H9 (cell line): ENCODE results near the gene JMJD1C. TPM values are rescaled to one million over a fixed set of nuclear protein-coding genes. Genes with fewer than 3 reads are reported as not detected.
"Not testable (repeated sequence)": the region's sequence is repeated elsewhere in the genome, so short reads cannot be mapped to it uniquely, and the experiment has no call there.

ENCODE experiments used
- DNase-seq: peaks from one replicate; pipeline ENCODE4 v3.0.0-alpha.2; 2017
- H2AFZ ChIP-seq: one replicate; pipeline ENCODE4 v1.6.1; 2013; ENCODE audit warnings: mild to moderate bottlenecking, low read length, control low read depth, moderate library complexity
- H2AK5ac ChIP-seq: 2 replicates; pipeline ENCODE4 v1.6.1; 2013; ENCODE audit warnings: low read length, control low read depth, mixed read lengths; ENCODE audit not compliant: insufficient read length
- H2BK120ac ChIP-seq: one replicate; pipeline ENCODE4 v1.6.1; 2013; ENCODE audit warnings: low read depth, mild to moderate bottlenecking, low read length, control low read depth, inconsistent platforms; ENCODE audit not compliant: poor library complexity, severe bottlenecking
- H2BK12ac ChIP-seq: 2 replicates; pipeline ENCODE4 v1.6.1; 2013; ENCODE audit warnings: low read length, control low read depth, mixed read lengths, low read depth; ENCODE audit not compliant: insufficient read length
- H2BK15ac ChIP-seq: 2 replicates; pipeline ENCODE4 v1.6.1; 2013; ENCODE audit warnings: low read depth, low read length, control low read depth
- H2BK20ac ChIP-seq: one replicate; pipeline ENCODE4 v1.6.1; 2013; ENCODE audit warnings: low read depth, mild to moderate bottlenecking, low read length, control low read depth, inconsistent platforms; ENCODE audit not compliant: poor library complexity, severe bottlenecking
- H2BK5ac ChIP-seq: 2 replicates; pipeline ENCODE4 v1.6.1; 2013; ENCODE audit warnings: low read length, control low read depth, mixed read lengths; ENCODE audit not compliant: insufficient read length
- H3K14ac ChIP-seq: 2 replicates; pipeline ENCODE4 v1.6.1; 2013; ENCODE audit warnings: low read length, control low read depth; ENCODE audit not compliant: insufficient read depth
- H3K18ac ChIP-seq: 2 replicates; pipeline ENCODE4 v1.6.1; 2013; ENCODE audit warnings: low read depth, mild to moderate bottlenecking, mixed read lengths, low read length, control low read depth; ENCODE audit not compliant: insufficient read length
- H3K23ac ChIP-seq: 2 replicates; pipeline ENCODE4 v1.6.1; 2013; ENCODE audit warnings: low read length, control low read depth, mixed read lengths, low read depth; ENCODE audit not compliant: insufficient read length
- H3K23me2 ChIP-seq: 2 replicates; pipeline ENCODE4 v1.6.1; 2013; ENCODE audit warnings: low read depth, mild to moderate bottlenecking, mixed read lengths, low read length, control low read depth; ENCODE audit not compliant: insufficient read length, poor library complexity, severe bottlenecking
- H3K27ac ChIP-seq: 2 replicates; pipeline ENCODE4 v1.5.1; 2013; ENCODE audit warnings: low read length, control low read depth, mixed read lengths, low read depth; ENCODE audit not compliant: insufficient read length
- H3K27me3 ChIP-seq: 2 replicates; pipeline ENCODE4 v1.6.1; 2013; ENCODE audit warnings: low read length, control low read depth, inconsistent platforms; ENCODE audit not compliant: insufficient read depth
- H3K4ac ChIP-seq: 2 replicates; pipeline ENCODE4 v1.6.1; 2013; ENCODE audit warnings: low read depth, mild to moderate bottlenecking, control low read depth, inconsistent platforms, low read length, moderate library complexity
- H3K4me1 ChIP-seq: 2 replicates; pipeline ENCODE4 v1.6.1; 2013; ENCODE audit warnings: low read length, control low read depth, inconsistent platforms; ENCODE audit not compliant: insufficient read depth
- H3K4me2 ChIP-seq: 2 replicates; pipeline ENCODE4 v1.6.1; 2013; ENCODE audit warnings: low read length, control low read depth, mixed read lengths; ENCODE audit not compliant: insufficient read length, insufficient read depth
- H3K56ac ChIP-seq: 2 replicates; pipeline ENCODE4 v1.6.1; 2013; ENCODE audit warnings: low read depth, mild to moderate bottlenecking, mixed read lengths, low read length, control low read depth; ENCODE audit not compliant: insufficient read length
- H3K79me1 ChIP-seq: 2 replicates; pipeline ENCODE4 v1.6.1; 2013; ENCODE audit warnings: low read depth, mild to moderate bottlenecking, moderate library complexity, low read length, control low read depth, inconsistent platforms; ENCODE audit not compliant: insufficient read depth, poor library complexity, severe bottlenecking
- H3K79me2 ChIP-seq: 2 replicates; pipeline ENCODE4 v1.6.1; 2013; ENCODE audit warnings: low read length, control low read depth, inconsistent platforms; ENCODE audit not compliant: insufficient read depth
- H3K9ac ChIP-seq: 2 replicates; pipeline ENCODE4 v1.6.1; 2013; ENCODE audit warnings: low read length, control low read depth, mixed read lengths; ENCODE audit not compliant: insufficient read length; ENCODE audit errors: extremely low read depth
- H3K9me3 ChIP-seq: one replicate; pipeline ENCODE4 v1.6.1; 2013; ENCODE audit warnings: low read depth, low read length, inconsistent platforms; ENCODE audit not compliant: control insufficient read depth
- H3T11ph ChIP-seq: one replicate; pipeline ENCODE4 v1.6.1; 2013; ENCODE audit warnings: mild to moderate bottlenecking, low read length, control low read depth, inconsistent platforms
- H4K20me1 ChIP-seq: one replicate; pipeline ENCODE4 v1.6.1; 2013; ENCODE audit not compliant: control insufficient read depth, insufficient read length, insufficient read depth
- H4K5ac ChIP-seq: 2 replicates; pipeline ENCODE4 v1.6.1; 2013; ENCODE audit warnings: low read depth, mild to moderate bottlenecking, mixed read lengths, low read length, control low read depth; ENCODE audit not compliant: insufficient read length
- H4K8ac ChIP-seq: replicated peaks from 2 replicates; pipeline ENCODE4 v1.6.1; 2013; ENCODE audit warnings: low read length, control low read depth, mixed read lengths, low read depth; ENCODE audit not compliant: insufficient read length
- H4K91ac ChIP-seq: 2 replicates; pipeline ENCODE4 v1.6.1; 2013; ENCODE audit warnings: low read depth, mild to moderate bottlenecking, moderate library complexity, mixed read lengths, low read length, control low read depth; ENCODE audit not compliant: insufficient read length
- H3K27ac Mint-ChIP-seq, 3 experiments: 2 replicates in 2 of 3; 3 replicates in 1 of 3; pipeline ENCODE4 v1.8.0; 2020 to 2021; ENCODE audit warnings: mixed read lengths in 3 of 3, mild to moderate bottlenecking in 1 of 3, moderate library complexity in 1 of 3
- H3K27me3 Mint-ChIP-seq: 2 replicates; pipeline ENCODE4 v1.8.0; 2021; ENCODE audit warnings: low read depth, mild to moderate bottlenecking, moderate library complexity, mixed read lengths
- H3K36me3 Mint-ChIP-seq, 3 experiments: 2 replicates in 2 of 3; 3 replicates in 1 of 3; pipeline ENCODE4 v1.8.0; 2020 to 2021; ENCODE audit warnings: low read depth in 3 of 3, mixed read lengths in 3 of 3; ENCODE audit not compliant: insufficient read depth in 1 of 3
- H3K4me1 Mint-ChIP-seq, 2 experiments: 2 replicates each; pipeline ENCODE4 v1.8.0; 2020; ENCODE audit warnings: mixed read lengths in 2 of 2
- H3K4me3 Mint-ChIP-seq, 2 experiments: 2 replicates in 1 of 2; 3 replicates in 1 of 2; pipeline ENCODE4 v1.8.0; 2020 to 2021; ENCODE audit warnings: mild to moderate bottlenecking in 2 of 2, mixed read lengths in 2 of 2, moderate library complexity in 1 of 2
- H3K9me3 Mint-ChIP-seq, 2 experiments: 2 replicates in 1 of 2; 3 replicates in 1 of 2; pipeline ENCODE4 v1.8.0; 2020; ENCODE audit warnings: mild to moderate bottlenecking in 2 of 2, mixed read lengths in 2 of 2, moderate library complexity in 1 of 2
- WGBS: extraction: QIAGEN DNeasy Blood & Tissue Kit; methylation state at CpG from one replicate; pipeline ENCODE4 v1.1.7; 2013; ENCODE audit warnings: missing lambda C conversion rate, low lambda C conversion rate, mixed read lengths; ENCODE audit not compliant: insufficient read length; ENCODE audit errors: extremely low coverage; 5-methylcytosine and 5-hydroxymethylcytosine counted together
- total RNA-seq: library from RNA; stranded (reverse); gene quantifications from 2 replicates; pipeline ENCODE4 v1.2.1, GENCODE V29; 2021
- TF ChIP-seq, protein P1 (sequence below): fragments of 200-600 bp; sonication (generic); conservative IDR thresholded peaks from 3 replicates; pipeline ENCODE4 v1.8.0; 2021; ENCODE audit warnings: antibody characterized with exemption, mild to moderate bottlenecking

The JMJD1C gene
- total RNA-seq, 1 experiment from 2014 or later = 200 TPM

DNA sequence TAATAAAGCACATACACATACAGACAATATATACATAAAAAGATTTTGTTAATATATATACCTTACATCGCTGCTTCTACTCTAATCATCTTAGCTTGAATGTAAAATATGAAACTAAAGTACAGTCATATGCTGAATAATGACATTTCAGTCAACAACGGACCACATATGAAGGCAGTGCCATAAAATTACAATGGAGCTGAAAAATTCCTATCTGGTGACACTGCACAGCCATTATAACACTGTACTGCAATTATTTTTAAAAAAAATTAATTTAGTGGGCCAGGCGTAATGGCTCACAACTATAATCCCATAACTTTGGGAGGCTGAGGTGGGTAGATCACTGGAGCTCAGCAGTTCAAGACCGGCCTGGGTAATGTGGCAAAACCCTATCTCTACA, 122.3 kb downstream of the JMJD1C start:
- H4K20me1 ChIP-seq = no peaks in the 10 kb centered on the region
- no peak overlapping the region for H3K4ac ChIP-seq
- no peaks in the 10 kb centered on the region for H3K9me3 ChIP-seq
- no peak overlapping the region for H2BK120ac ChIP-seq
- H4K91ac ChIP-seq = no peak overlapping the region
- no peak overlapping the region for H4K5ac ChIP-seq
- peaks cover 2% of the 10 kb centered on the region for H3K79me1 ChIP-seq
- no peaks in the 10 kb centered on the region for H3K23me2 ChIP-seq
- no peak overlapping the region for H3K18ac ChIP-seq
- Mint-ChIP-seq H3K4me3 (no peak overlapping the region), H3K4me1 (no peaks in the 10 kb centered on the region), H3K36me3 (no peaks in the 10 kb centered on the region), H3K27me3 (no peaks in the 10 kb centered on the region), H3K27ac (no peak overlapping the region), H3K9me3 (no peaks in the 10 kb centered on the region)
- no peak overlapping the region for H3K14ac ChIP-seq
- H2BK20ac ChIP-seq = no peak overlapping the region
- no peak overlapping the region for H3K9ac ChIP-seq
- no peaks in the 10 kb centered on the region for H3K27me3 ChIP-seq
- H2BK5ac ChIP-seq = no peak overlapping the region
- no CpG with 5 or more reads among the region's 4 CpGs for WGBS
- TF ChIP-seq, protein P1, sequence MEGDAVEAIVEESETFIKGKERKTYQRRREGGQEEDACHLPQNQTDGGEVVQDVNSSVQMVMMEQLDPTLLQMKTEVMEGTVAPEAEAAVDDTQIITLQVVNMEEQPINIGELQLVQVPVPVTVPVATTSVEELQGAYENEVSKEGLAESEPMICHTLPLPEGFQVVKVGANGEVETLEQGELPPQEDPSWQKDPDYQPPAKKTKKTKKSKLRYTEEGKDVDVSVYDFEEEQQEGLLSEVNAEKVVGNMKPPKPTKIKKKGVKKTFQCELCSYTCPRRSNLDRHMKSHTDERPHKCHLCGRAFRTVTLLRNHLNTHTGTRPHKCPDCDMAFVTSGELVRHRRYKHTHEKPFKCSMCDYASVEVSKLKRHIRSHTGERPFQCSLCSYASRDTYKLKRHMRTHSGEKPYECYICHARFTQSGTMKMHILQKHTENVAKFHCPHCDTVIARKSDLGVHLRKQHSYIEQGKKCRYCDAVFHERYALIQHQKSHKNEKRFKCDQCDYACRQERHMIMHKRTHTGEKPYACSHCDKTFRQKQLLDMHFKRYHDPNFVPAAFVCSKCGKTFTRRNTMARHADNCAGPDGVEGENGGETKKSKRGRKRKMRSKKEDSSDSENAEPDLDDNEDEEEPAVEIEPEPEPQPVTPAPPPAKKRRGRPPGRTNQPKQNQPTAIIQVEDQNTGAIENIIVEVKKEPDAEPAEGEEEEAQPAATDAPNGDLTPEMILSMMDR = no peak
- H2BK15ac ChIP-seq = no peak overlapping the region
- no peak overlapping the region for H3T11ph ChIP-seq
- no peak overlapping the region for H4K8ac ChIP-seq
- no peaks in the 10 kb centered on the region for H3K4me1 ChIP-seq
- no peak for DNase-seq
- H3K79me2 ChIP-seq = peaks cover 4% of the 10 kb centered on the region; the same call in 1 of the 2 replicates
- no peak overlapping the region for H2AFZ ChIP-seq
- no peak overlapping the region for H3K27ac ChIP-seq
- H2AK5ac ChIP-seq = no peak overlapping the region
- H2BK12ac ChIP-seq = no peak overlapping the region
- no peak overlapping the region for H3K56ac ChIP-seq
- no peak overlapping the region for H3K4me2 ChIP-seq
- H3K23ac ChIP-seq = no peak overlapping the region

DNA sequence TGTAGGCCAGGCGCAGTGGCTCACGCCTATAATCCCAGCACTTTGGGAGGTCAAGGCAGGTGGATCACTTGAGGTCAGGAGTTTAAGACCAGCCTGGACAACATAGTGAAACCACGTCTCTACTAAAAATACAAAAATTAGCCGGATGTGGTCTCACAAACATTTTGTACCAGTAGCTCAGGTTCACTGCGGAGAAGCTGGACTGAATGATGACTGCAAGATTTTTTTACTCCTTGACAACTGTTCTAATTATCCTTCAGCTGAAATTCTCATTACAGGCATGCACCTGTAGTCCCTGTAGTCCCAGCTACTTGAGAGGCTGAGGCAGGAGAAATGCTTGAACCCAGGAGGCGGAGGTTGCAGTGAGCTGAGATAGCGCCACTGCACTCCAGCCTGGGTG, 126.1 kb downstream of the JMJD1C start:
- not testable (repeated sequence) for H3K14ac ChIP-seq, H3K4me2 ChIP-seq, H3K79me2 ChIP-seq, H4K20me1 ChIP-seq, H2BK5ac ChIP-seq, H2AFZ ChIP-seq, H3K4ac ChIP-seq, H2BK120ac ChIP-seq, H3K9me3 ChIP-seq, H3K18ac ChIP-seq, H2BK15ac ChIP-seq, H3K27me3 Mint-ChIP-seq, H2BK12ac ChIP-seq, H3K27ac Mint-ChIP-seq, H3K4me3 Mint-ChIP-seq, H2AK5ac ChIP-seq, H3K9me3 Mint-ChIP-seq, H3K27me3 ChIP-seq, H4K5ac ChIP-seq, H3K36me3 Mint-ChIP-seq, H3K9ac ChIP-seq, H3K79me1 ChIP-seq, H3T11ph ChIP-seq, H3K4me1 ChIP-seq, H3K27ac ChIP-seq, DNase-seq, H3K56ac ChIP-seq, H3K4me1 Mint-ChIP-seq, H4K91ac ChIP-seq, H3K23ac ChIP-seq, H3K23me2 ChIP-seq, H4K8ac ChIP-seq, H2BK20ac ChIP-seq
- WGBS = no CpG with 5 or more reads among the region's 7 CpGs
